ENCODE data around the gene MAK. TPM values are rescaled to one million over a fixed set of nuclear protein-coding genes. Genes with fewer than 3 reads are reported as not detected.
"Not testable (repeated sequence)": the region's sequence is repeated elsewhere in the genome, so short reads cannot be mapped to it uniquely, and the experiment has no call there.

The MAK gene
- total RNA-seq, 1 experiment from 2014 or later = not detected

- DNase-seq (ENCODE audit: low read depth) = no peak
These were observed 59.3 kb downstream of the MAK start for GRCh38 chr6:10779076-10779475.

DNA sequence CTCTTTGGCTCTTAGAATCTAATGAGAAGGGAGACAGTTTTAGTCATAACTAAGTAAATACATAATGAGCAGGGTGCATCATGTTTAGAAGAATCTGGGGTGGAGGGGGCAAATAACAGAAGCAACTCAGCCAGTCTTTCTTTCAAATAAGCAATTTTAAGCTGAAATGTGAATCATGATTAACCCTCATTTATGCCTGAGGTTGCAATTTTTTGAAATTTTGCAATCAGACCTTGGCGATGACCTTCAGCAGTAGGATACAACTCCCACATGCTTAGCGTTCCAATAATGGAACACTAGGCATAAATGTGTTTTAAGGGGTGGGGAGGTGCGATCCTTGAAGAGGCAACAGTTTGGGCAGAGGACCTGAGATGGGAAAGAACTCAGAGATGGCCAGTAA, 60.1 kb downstream of the MAK start:
- no peak for DNase-seq (ENCODE audit: low read depth)

- no peak for DNase-seq (ENCODE audit: low read depth)
These were observed 66.9 kb downstream of the MAK start for GRCh38 chr6:10771371-10771894.

GRCh38 chr6:10769419-10769818, 68.9 kb downstream of the MAK start:
- no peak for DNase-seq (ENCODE audit: low read depth)

- peak; percentile 89 for DNase-seq (ENCODE audit: low read depth)
These were observed 75.3 kb downstream of the MAK start for GRCh38 chr6:10763006-10763405.

DNA sequence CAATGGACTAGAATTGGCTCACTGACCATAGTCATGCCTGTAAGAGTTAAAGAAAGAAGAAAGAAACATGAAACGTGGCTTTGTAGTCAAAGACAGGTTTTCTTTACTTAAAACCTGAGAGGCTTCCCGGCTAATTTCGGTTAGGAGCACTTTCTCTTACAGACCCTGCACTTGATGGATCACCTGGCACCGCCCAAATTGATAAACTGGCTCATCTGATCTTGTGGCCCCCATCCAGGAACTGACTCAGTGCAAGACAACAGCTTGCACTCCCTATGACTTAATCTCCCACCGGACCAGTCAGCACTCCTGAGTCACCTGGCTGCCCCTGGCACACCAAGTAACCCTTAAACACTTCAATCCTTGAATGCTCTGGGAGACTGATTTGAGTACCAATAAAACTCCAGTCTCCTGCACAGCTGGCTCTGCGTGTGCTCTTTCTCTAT, 78.4 kb downstream of the MAK start:
- peak; percentile 86 for DNase-seq (ENCODE audit: low read depth)

DNA sequence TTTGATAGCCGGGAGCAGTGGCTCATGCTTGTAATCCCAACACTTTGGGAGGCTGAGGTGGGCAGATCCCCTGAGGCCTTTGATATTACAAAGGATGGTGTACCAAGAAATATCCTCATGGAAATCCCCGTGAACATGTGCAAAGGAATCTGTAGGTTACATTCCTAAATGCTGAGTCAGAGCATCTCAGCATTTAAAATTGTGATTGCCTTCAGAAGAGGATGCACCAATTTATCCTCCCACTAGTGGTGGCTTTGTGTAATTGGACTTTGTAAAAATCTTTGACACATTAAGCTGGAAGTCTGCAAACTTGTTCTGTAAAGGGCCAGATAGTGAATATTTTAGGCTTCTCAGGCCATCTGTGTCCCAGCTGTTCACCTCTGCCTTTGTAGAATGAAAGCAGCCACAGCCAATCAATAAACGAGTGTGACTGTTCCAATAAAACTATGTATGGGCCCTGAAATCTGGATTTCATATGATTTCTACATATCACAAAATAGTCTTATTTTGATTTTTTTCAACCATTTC, 79.0 kb downstream of the MAK start:
- peak; percentile 89 for DNase-seq (ENCODE audit: low read depth)

- no peak for DNase-seq (ENCODE audit: low read depth)
These were observed 82.3 kb downstream of the MAK start for GRCh38 chr6:10756085-10756484.

DNA sequence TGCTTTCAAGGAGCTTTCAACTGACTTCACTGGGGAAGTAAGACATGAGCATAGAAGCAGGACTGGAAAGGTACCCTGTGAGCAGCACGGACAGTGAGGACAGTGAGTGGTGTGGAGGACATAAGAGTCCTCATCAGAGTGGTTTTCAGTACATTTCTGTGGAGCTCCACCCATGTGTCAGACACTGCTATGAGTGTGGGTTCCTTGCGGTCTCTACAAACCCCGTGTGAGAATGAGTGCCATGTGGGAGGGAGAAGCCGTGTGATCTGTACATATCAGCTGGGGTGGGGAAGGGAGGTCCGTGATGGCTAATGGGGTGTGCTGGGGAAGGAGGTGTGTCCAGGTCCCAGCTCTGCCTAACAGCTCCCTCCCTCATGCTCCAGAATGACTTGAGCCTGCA, 86.6 kb downstream of the MAK start:
- DNase-seq (ENCODE audit: low read depth) = not testable (repeated sequence)

GRCh38 chr6:10750568-10750967, 87.8 kb downstream of the MAK start:
- not testable (repeated sequence) for DNase-seq (ENCODE audit: low read depth)

- DNase-seq (ENCODE audit: low read depth) = no peak
These were observed 88.6 kb downstream of the MAK start for GRCh38 chr6:10749734-10750133.

DNA sequence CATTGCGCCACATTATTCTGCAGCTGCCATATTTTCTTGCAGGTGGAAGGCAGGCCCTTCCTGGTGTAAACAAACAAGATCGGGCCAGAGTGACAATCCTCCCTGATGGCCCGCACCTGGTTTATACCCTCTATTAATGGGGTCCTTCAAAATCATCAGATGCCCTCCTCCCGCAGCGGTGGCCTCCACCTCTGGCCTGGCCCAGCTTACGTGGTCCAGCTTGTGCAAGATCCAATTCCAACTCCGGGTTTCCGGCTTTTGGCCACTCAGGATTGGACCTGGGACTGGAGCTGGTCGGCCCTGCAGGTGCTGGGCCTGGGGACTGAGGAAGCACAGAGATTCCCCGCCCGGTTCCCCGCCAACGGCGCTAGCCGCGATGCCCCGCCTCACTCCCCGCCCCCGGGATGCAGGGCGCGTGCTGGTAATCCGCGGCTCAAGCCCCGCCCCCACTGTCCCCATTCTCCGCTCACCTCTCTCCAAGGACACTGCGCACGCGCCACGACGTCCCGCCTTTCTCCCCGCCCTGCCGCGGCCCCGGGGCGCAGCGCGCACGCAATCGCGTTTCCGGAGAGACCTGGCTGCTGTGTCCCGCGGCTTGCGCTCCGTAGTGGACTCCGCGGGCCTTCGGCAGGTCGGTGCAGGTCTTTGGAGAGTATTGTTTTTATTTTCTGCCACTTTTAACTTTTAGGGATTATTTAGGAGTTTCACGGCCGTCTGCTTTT, 90.9 kb downstream of the MAK start, which contains the start of gene TMEM14B:
TSS of gene TMEM14B (plus strand) at position 555 of the 722 bp plus-strand sequence. CDS start 1,441 bp downstream, outside the sequence.
- peak; percentile 92 for DNase-seq (ENCODE audit: low read depth)

- DNase-seq (ENCODE audit: low read depth) = no peak
These were observed 91.5 kb downstream of the MAK start for GRCh38 chr6:10746915-10747250.

DNA sequence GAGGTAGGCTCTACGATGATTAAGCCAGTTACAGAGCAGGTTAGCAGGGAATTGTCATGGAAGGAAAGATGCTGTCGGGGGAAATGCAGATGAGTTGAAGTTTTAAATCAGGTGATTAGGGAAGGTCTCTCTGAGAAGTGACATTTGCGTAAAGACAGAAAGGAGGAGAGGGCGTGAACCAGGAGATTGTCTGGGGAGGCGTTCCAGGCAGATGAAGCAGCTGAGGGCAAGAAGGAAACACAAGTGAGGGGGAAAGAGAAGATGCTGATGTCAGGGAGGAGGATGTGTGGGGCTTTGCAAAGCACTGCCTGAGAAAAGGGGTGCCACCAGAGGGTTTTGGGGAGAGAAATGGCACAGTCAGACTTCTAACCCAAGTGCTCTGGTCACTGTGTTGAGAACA, 93.2 kb downstream of the MAK start:
- DNase-seq (ENCODE audit: low read depth) = no peak

GRCh38 chr6:10743515-10743914, 94.8 kb downstream of the MAK start:
- no peak for DNase-seq (ENCODE audit: low read depth)

GRCh38 chr6:10742251-10742650, 96.1 kb downstream of the MAK start:
- DNase-seq (ENCODE audit: low read depth) = no peak

DNA sequence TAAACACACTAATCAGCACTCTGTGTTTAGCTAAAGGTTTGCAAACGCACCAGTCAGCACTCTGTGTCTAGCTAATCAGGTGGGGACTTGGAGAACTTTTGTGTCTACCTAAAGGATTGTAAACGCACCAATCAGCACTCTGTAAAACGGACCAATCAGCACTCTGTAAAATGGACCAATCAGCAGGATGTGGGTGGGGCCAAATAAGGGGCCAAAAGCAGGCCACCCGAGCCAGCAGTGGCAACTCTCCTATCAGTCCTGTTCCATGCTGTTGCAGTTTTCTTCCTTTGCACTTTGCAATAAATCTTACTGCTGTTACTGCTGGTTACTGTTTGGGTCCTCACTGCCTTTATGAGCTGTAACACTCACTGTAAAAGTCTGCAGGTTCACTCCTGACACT, 96.7 kb downstream of the MAK start:
- not testable (repeated sequence) for DNase-seq (ENCODE audit: low read depth)

DNA sequence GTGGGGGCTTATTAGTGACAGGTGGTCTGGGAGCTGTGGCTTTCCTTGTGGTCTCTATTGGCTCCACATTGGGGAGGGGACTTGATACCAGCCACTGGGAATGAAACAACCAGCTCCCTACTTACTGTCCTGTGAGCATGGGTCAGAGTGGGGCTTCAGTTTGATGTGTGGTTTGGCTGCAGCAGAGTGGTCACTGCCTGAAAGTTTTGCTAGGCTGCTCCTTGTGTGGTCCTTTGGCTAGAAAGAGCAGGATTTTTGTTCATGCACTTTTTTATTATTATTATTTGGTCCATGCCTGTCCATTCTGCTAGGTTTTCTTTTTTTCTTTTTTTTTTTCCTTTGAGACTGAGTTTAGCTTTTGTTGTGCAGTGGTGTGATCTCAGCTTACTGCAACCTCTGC, 98.3 kb downstream of the MAK start:
- no peak for DNase-seq (ENCODE audit: low read depth)

DNA sequence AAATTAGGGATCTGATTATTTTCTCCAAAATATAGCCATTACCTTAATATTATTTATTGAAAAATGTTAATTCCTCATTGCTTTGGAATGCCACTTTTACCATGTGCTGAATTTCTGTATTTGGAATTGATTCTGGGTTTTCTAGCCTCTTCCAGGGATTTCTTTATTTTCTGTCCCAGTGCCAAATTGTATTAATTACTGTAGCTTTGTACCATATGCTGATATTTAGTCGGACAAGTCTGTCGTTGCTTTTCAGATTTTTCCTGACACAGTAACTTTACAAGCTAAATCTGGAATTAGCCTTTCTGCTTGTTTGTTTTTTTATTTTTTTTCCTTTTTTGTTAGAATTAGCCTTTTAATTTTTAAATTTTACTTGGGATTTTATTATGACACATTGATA, 101.6 kb downstream of the MAK start:
- DNase-seq (ENCODE audit: low read depth) = no peak

DNA sequence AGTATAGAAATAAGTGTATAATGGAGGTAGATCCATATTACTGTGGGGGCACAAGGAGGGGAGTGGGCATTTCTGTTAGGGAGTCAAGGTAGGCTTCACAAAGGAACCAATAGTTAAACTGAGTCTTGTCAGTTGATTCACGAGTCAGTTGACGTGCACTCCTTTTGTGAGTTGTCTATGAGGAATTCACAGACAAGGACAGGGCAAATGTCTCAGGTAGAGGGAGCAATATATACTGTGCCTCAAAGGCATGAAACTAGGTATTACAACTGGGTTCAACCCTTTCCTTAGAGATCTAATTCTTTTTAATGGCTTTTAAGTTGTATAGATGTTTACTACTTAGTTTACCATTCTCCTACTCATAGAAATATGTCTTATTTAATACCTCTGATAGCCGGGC, 104.5 kb downstream of the MAK start:
- DNase-seq (ENCODE audit: low read depth) = no peak

DNA sequence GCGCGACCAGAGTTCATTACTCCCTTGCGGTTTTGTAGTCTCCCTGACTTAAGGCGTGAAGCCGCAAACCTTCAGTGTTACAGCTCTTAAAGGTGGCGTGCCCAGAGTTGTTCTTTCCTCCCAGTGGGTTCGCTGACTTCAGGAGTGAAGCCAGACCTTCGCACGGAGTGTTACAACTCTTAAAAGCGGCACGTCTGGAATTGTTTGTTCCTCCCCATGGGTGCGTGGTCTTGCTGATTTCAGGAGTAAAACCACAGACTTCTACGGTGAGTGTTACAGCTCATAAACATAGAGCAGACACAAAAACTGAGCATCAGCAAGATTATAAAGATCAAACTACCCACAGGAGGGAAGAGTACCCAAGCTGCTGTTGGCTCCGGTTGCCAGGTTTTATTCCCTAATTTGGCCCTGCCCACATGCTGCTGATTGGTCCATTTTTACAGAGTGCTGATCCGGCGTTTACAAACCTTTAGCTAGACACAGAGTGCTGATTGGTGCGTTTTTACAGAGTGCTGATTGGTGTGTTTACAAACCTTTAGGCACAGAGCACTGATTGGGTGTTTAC, 105.1 kb downstream of the MAK start:
- DNase-seq (ENCODE audit: low read depth) = no peak

GRCh38 chr6:10730254-10730653, 108.1 kb downstream of the MAK start:
- DNase-seq (ENCODE audit: low read depth) = no peak

- DNase-seq (ENCODE audit: low read depth) = no peak
These were observed 112.6 kb downstream of the MAK start for GRCh38 chr6:10725716-10726115.
